HepG2 (cell line): ENCODE results near the gene MYADML2. TPM values are rescaled to one million over a fixed set of nuclear protein-coding genes. Genes with fewer than 3 reads are reported as not detected.

Experiments
- ATAC-seq: fragments of 200-7000 bp; cut with Tn5 transposase; 3 replicates; pipeline ENCODE4 v1.9.1; 2020; ENCODE audit warnings: mild to moderate bottlenecking, moderate library complexity
- BruUV-seq: library from RNA; stranded (reverse); fragments of 400-500 nt; replicated peaks from 2 replicates; lab custom pipeline; 2021; lab: Mats Ljungman, UMichigan
- CTCF ChIA-PET: fragments of 300-600 bp; formaldehyde crosslinking; extraction: SDS; loops from one replicate; lab custom pipeline; 2021; ENCODE audit warnings: low total read pairs, inconsistent platforms, low intra/inter-chr PET ratio; lab: Yijun Ruan, JAX
- POLR2A ChIA-PET: fragments of 350-600 bp; sonication (Branson Sonifier 250); formaldehyde crosslinking; loops from one replicate; lab custom pipeline; 2020; ENCODE audit warnings: antibody characterized with exemption, inconsistent platforms; lab: Yijun Ruan, JAX
- DNase-seq: peaks from one replicate; pipeline ENCODE4 v3.0.0-alpha.2; 2015; ENCODE audit warnings: low spot score
- FAIRE-seq: peaks from 3 replicates; lab custom pipeline; 2011; peaks lifted over from hg19 to GRCh38; lab: Jason Lieb, UNC
- H2AFZ ChIP-seq: one replicate; pipeline ENCODE4 v1.6.1; 2011; ENCODE audit warnings: low read length, inconsistent platforms
- H3K27ac ChIP-seq: fragments of 300-600 bp; 3 replicates; pipeline ENCODE4 v1.8.0; 2011; ENCODE audit warnings: mixed run types, mild to moderate bottlenecking, mixed read lengths, low read length, inconsistent platforms; ENCODE audit not compliant: insufficient read depth; ENCODE audit errors: extremely low read length
- H3K27me3 ChIP-seq, 2 experiments: fragments of 200-600 bp in 1 of 2; 2 replicates in 1 of 2; 3 replicates in 1 of 2; pipeline versions ENCODE4 v1.6.0 to v1.8.0; 2011; ENCODE audit warnings: low read length in 2 of 2, mild to moderate bottlenecking in 2 of 2, moderate library complexity in 2 of 2, inconsistent platforms in 1 of 2; ENCODE audit not compliant: insufficient read depth in 2 of 2, control insufficient read depth in 1 of 2
- H3K36me3 ChIP-seq, 2 experiments: fragments of 200-600 bp in 1 of 2; replicated peaks in 1 of 2; 2 replicates in 1 of 2; 3 replicates in 1 of 2; pipeline versions ENCODE4 v1.5.1 to v1.8.0; 2011; ENCODE audit warnings: low read length in 2 of 2, inconsistent platforms in 1 of 2; ENCODE audit not compliant: insufficient read depth in 2 of 2, control insufficient read depth in 1 of 2
- H3K4me1 ChIP-seq: 2 replicates; pipeline ENCODE4 v1.5.1; 2012; ENCODE audit warnings: low read length, inconsistent platforms; ENCODE audit not compliant: insufficient read depth
- H3K4me2 ChIP-seq: 2 replicates; pipeline ENCODE4 v1.6.0; 2011; ENCODE audit warnings: low read depth, low read length, inconsistent platforms
- H3K4me3 ChIP-seq, 3 experiments: fragments of 200-600 bp in 1 of 3; sonication (generic), shearing (Covaris generic) in 1 of 3; replicated peaks in 1 of 3; 2 replicates each; pipeline ENCODE4 v1.5.1; 2011 to 2016; ENCODE audit warnings: low read length in 3 of 3, inconsistent platforms in 2 of 3, low read depth in 2 of 3, mild to moderate bottlenecking in 2 of 3, control low read depth in 1 of 3, mixed read lengths in 1 of 3; ENCODE audit not compliant: insufficient read depth in 1 of 3
- H3K79me2 ChIP-seq: one replicate; pipeline ENCODE4 v1.6.1; 2011; ENCODE audit warnings: low read length, inconsistent platforms; ENCODE audit not compliant: insufficient read depth
- H3K9ac ChIP-seq: 2 replicates; pipeline ENCODE4 v1.6.0; 2011; ENCODE audit warnings: mild to moderate bottlenecking, low read depth, low read length, inconsistent platforms; ENCODE audit not compliant: insufficient read depth
- H3K9me3 ChIP-seq: 2 replicates; pipeline ENCODE4 v1.5.1; 2012; ENCODE audit warnings: mild to moderate bottlenecking, low read length
- H4K20me1 ChIP-seq: 2 replicates; pipeline ENCODE4 v1.6.0; 2011; ENCODE audit warnings: inconsistent platforms, mild to moderate bottlenecking, low read length, moderate library complexity; ENCODE audit not compliant: insufficient read depth
- AGO2 ChIP-seq: fragments of 200-400 bp; formaldehyde crosslinking; optimal IDR thresholded peaks from 2 replicates; pipeline ENCODE3; 2017; ENCODE audit warnings: mild to moderate bottlenecking, low read depth, low read length, moderate library complexity
- AKAP8 ChIP-seq: sonication (generic); formaldehyde crosslinking; IDR thresholded peaks from 2 replicates; pipeline ENCODE4 v1.5.1; 2020; ENCODE audit warnings: mild to moderate bottlenecking, missing genetic modification reagents
- KLF13 ChIP-seq: sonication (generic); formaldehyde crosslinking; IDR thresholded peaks from 2 replicates; pipeline ENCODE4 v1.4.0; 2020; ENCODE audit warnings: mild to moderate bottlenecking, missing genetic modification reagents
- RCOR2 ChIP-seq: IDR thresholded peaks from 2 replicates; pipeline ENCODE4 v1.6.1; 2016; ENCODE audit warnings: missing biosample characterization, missing genetic modification reagents
- RNF219 ChIP-seq: sonication (generic); formaldehyde crosslinking; IDR thresholded peaks from 2 replicates; pipeline ENCODE4 v1.5.0; 2020; ENCODE audit warnings: mild to moderate bottlenecking, missing genetic modification reagents
- TAF15 ChIP-seq: fragments of 200-400 bp; formaldehyde crosslinking; IDR thresholded peaks from one replicate; pipeline ENCODE4 v1.6.1; 2018; ENCODE audit warnings: mild to moderate bottlenecking, low read depth, low read length; ENCODE audit not compliant: poor library complexity, severe bottlenecking
- TBL1XR1 ChIP-seq: fragments of 150-350 bp; IDR thresholded peaks from 2 replicates; pipeline ENCODE4 v1.6.1; 2014; ENCODE audit warnings: borderline replicate concordance, low read length; ENCODE audit not compliant: partially characterized antibody
- ZNF263 ChIP-seq: sonication (generic); formaldehyde crosslinking; IDR thresholded peaks from 2 replicates; pipeline ENCODE4 v1.4.0; 2020; ENCODE audit warnings: missing genetic modification reagents
- ZNF550 ChIP-seq: sonication (generic); formaldehyde crosslinking; IDR thresholded peaks from 2 replicates; pipeline ENCODE4 v1.4.0; 2020; ENCODE audit warnings: mild to moderate bottlenecking, missing genetic modification reagents, borderline replicate concordance
- ZNF564 ChIP-seq: sonication (generic); formaldehyde crosslinking; IDR thresholded peaks from 2 replicates; pipeline ENCODE4 v1.8.1; 2023; ENCODE audit warnings: mild to moderate bottlenecking, missing genetic modification reagents
- ZNF83 ChIP-seq: sonication (generic); formaldehyde crosslinking; IDR thresholded peaks from 2 replicates; pipeline ENCODE4 v1.4.0; 2020; ENCODE audit warnings: missing genetic modification reagents, mild to moderate bottlenecking, borderline replicate concordance
- WGBS: methylation state at CpG from one replicate; pipeline ENCODE4 v1.1.6; 2017; ENCODE audit warnings: low lambda C conversion rate; 5-methylcytosine and 5-hydroxymethylcytosine counted together
- in situ Hi-C: cut with HindIII; loops from 2 replicates; pipeline ENCODE4 v1.10.0; 2017; ENCODE audit warnings: low pct_unique_long_range_greater_than_20kb; ENCODE audit not compliant: extremely low pct_ligation_motif_present
- intact Hi-C: fragments of 100-400 bp; cut with micrococcal nuclease; formaldehyde crosslinking; loops from one replicate; pipeline ENCODE4 v1.10.0; 2022; ENCODE audit not compliant: unreplicated experiment
- polyA plus RNA-seq, 8 experiments: library from polyadenylated mRNA; depleted of rRNA in 3 of 8; stranded (reverse) in 7 of 8; unstranded in 1 of 8; fragments of >200 nt; fragmentation: Illumina TruSeq in 4 of 8; extraction: Trizol in 4 of 8; gene quantifications; 2 replicates each; pipeline versions ENCODE4 v1.2.1 to v1.2.3, GENCODE V29; 2011 to 2016; ENCODE audit warnings: low read depth in 4 of 8, missing spikeins in 1 of 8, mixed read lengths in 1 of 8; ENCODE audit not compliant: insufficient read depth in 1 of 8
- total RNA-seq, 5 experiments: library from RNA; depleted of rRNA; stranded (reverse); fragments of >200 nt; fragmentation: Illumina TruSeq; extraction: Trizol; gene quantifications; 2 replicates each; pipeline ENCODE4 v1.2.3, GENCODE V29; 2016; ENCODE audit warnings: low read depth in 1 of 5
- TF ChIP-seq, protein P1 (sequence below), 2 experiments: sonication (generic) in 1 of 2; formaldehyde crosslinking in 1 of 2; IDR thresholded peaks; 2 replicates each; pipeline versions ENCODE4 v1.4.0 to v1.6.1; 2016 to 2020; ENCODE audit warnings: borderline replicate concordance in 1 of 2, low read depth in 1 of 2, mild to moderate bottlenecking in 1 of 2, missing genetic modification reagents in 1 of 2
- TF ChIP-seq, protein P2 (sequence below): sonication (generic); formaldehyde crosslinking; IDR thresholded peaks from 2 replicates; pipeline ENCODE4 v1.8.0; 2023; ENCODE audit warnings: mild to moderate bottlenecking, missing genetic modification reagents
- TF ChIP-seq, protein P3 (sequence below): sonication (generic); formaldehyde crosslinking; IDR thresholded peaks from 2 replicates; pipeline ENCODE4 v1.4.0; 2020; ENCODE audit warnings: mild to moderate bottlenecking, missing genetic modification reagents

Gene MYADML2
- total and polyA plus RNA-seq, 2 of the 13 experiments (the other 11 are each of a cell fraction or from before 2014, with no cell fraction given), result not detected

- 65% methylated on average over 25 of the region's 25 CpGs for WGBS
- H2AFZ ChIP-seq, result no peak overlapping the region
- no peaks in the 10 kb centered on the region for H4K20me1 ChIP-seq
- in situ Hi-C loops, result no loop called here
- peak overlapping the region; percentile 97 for H3K27ac ChIP-seq
- BruUV-seq, result no TSS peak
- no peak for ATAC-seq
- no peak for DNase-seq
- intact Hi-C loops, result loop anchor here (1.0 kb wide), 2 partner anchors 30 to 46 kb away; partner anchors contain the start of gene DCXR
- H3K4me2 ChIP-seq, result peak overlapping the region; percentile 89
- peaks cover 8 to 22% of the 10 kb centered on the region in 2 experiments; a peak in 4 of 5 replicates for H3K36me3 ChIP-seq
- ChIA-PET CTCF (interaction anchor here (1.4 to 2.7 kb wide), 4 partner anchors 9 to 31 kb away, joined by 3 to 33 read pairs (median 4); partner anchors contain the start of gene NOTUM), POLR2A (interaction anchor here (0.6 to 16.1 kb wide), 24 partner anchors 9 to 286 kb away, joined by 3 to 470 read pairs (median 8); partner anchors contain the start of genes ALYREF, ANAPC11, ASPSCR1 and CENPX)
- no peaks in the 10 kb centered on the region for H3K27me3 ChIP-seq
- no peak for FAIRE-seq
- no peaks in the 10 kb centered on the region for H3K9me3 ChIP-seq
- peak overlapping the region; percentile 89 for H3K9ac ChIP-seq
- H3K79me2 ChIP-seq, result peaks cover 41% of the 10 kb centered on the region
- H3K4me3 ChIP-seq, result peak overlapping the region; percentile 29 to 69 (median 44); a peak in 5 of 6 replicates
- H3K4me1 ChIP-seq, result peaks cover 63% of the 10 kb centered on the region
- TF ChIP-seq, protein P1, sequence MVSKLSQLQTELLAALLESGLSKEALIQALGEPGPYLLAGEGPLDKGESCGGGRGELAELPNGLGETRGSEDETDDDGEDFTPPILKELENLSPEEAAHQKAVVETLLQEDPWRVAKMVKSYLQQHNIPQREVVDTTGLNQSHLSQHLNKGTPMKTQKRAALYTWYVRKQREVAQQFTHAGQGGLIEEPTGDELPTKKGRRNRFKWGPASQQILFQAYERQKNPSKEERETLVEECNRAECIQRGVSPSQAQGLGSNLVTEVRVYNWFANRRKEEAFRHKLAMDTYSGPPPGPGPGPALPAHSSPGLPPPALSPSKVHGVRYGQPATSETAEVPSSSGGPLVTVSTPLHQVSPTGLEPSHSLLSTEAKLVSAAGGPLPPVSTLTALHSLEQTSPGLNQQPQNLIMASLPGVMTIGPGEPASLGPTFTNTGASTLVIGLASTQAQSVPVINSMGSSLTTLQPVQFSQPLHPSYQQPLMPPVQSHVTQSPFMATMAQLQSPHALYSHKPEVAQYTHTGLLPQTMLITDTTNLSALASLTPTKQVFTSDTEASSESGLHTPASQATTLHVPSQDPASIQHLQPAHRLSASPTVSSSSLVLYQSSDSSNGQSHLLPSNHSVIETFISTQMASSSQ (IDR thresholded peaks at IDR 0.05; ENCODE audit: low read depth), result no peak
- TF ChIP-seq, protein P1 (CRISPR knock-in tag; IDR thresholded peaks at IDR 0.05; ENCODE audit: borderline replicate concordance), result no peak
- TF ChIP-seq TBL1XR1 (no peak), TAF15 (peak; percentile 29), ZNF83 (CRISPR knock-in tag) (peak; percentile 78; the same call in 1 of the 2 replicates), ZNF564 (CRISPR knock-in tag) (no peak), KLF13 (CRISPR knock-in tag) (peak; percentile 84; the same call in 1 of the 2 replicates), AGO2 (peak; percentile 58), AKAP8 (CRISPR knock-in tag) (peak; percentile 30), RCOR2 (CRISPR knock-in tag) (no peak), ZNF263 (peak; percentile 58; the same call in 1 of the 2 replicates), ZNF550 (CRISPR knock-in tag) (peak; percentile 86; the same call in 1 of the 2 replicates), RNF219 (CRISPR knock-in tag) (no peak)
- TF ChIP-seq, protein P2, sequence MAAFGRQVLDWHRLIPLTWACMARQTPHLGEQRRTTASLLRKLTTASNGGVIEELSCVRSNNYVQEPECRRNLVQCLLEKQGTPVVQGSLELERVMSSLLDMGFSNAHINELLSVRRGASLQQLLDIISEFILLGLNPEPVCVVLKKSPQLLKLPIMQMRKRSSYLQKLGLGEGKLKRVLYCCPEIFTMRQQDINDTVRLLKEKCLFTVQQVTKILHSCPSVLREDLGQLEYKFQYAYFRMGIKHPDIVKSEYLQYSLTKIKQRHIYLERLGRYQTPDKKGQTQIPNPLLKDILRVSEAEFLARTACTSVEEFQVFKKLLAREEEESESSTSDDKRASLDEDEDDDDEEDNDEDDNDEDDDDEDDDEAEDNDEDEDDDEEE (CRISPR knock-in tag), result peak; percentile 37; the same call in 1 of the 2 replicates
- TF ChIP-seq, protein P3, sequence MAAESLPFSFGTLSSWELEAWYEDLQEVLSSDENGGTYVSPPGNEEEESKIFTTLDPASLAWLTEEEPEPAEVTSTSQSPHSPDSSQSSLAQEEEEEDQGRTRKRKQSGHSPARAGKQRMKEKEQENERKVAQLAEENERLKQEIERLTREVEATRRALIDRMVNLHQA, result no peak
Measured at GRCh38 chr17:81990836-81991683, 44.0 kb upstream of the MYADML2 start.
